Choroid plexus epithelial cell (primary cell): ENCODE measurements around the gene DPH6.
"Not testable (repeated sequence)": the region's sequence is repeated elsewhere in the genome, so short reads cannot be mapped to it uniquely, and the experiment has no call there.

Source experiments
- DNase-seq: peaks from one replicate; pipeline ENCODE4 v3.0.0-alpha.2; 2010; ENCODE audit warnings: low read depth
- H3K4me3 ChIP-seq: 2 replicates; pipeline ENCODE4 v1.5.1; 2011; ENCODE audit warnings: low read depth, mild to moderate bottlenecking, control low read depth, low read length, moderate library complexity
- CTCF ChIP-seq: conservative IDR thresholded peaks from 2 replicates; pipeline ENCODE4 v1.5.1; 2011; ENCODE audit warnings: low read depth, mild to moderate bottlenecking, control low read depth, inconsistent platforms, low read length, moderate library complexity

Gene DPH6

GRCh38 chr15:35362195-35362829 lies 183.7 kb downstream of the DPH6 start:
- no peak overlapping the region for H3K4me3 ChIP-seq
- no peak for TF ChIP-seq CTCF
- DNase-seq = peak; percentile 86

GRCh38 chr15:35358824-35359223 lies 187.1 kb downstream of the DPH6 start:
- no peak overlapping the region for H3K4me3 ChIP-seq
- DNase-seq = no peak
- TF ChIP-seq CTCF = no peak

- DNase-seq = no peak
- no peak for TF ChIP-seq CTCF
- H3K4me3 ChIP-seq = no peak overlapping the region
These were observed 194.9 kb downstream of the DPH6 start for GRCh38 chr15:35351059-35351458.

GRCh38 chr15:35349916-35350315 lies 196.0 kb downstream of the DPH6 start:
- DNase-seq = no peak
- TF ChIP-seq CTCF = no peak
- no peak overlapping the region for H3K4me3 ChIP-seq

GRCh38 chr15:35330916-35331315 lies 215.0 kb downstream of the DPH6 start:
- no peak for TF ChIP-seq CTCF
- H3K4me3 ChIP-seq = no peak overlapping the region
- DNase-seq = no peak

- TF ChIP-seq CTCF = no peak
- H3K4me3 ChIP-seq = no peak overlapping the region
- no peak for DNase-seq
These were observed 215.8 kb downstream of the DPH6 start for GRCh38 chr15:35330048-35330695.

GRCh38 chr15:35329521-35329961 lies 216.4 kb downstream of the DPH6 start:
- no peak for TF ChIP-seq CTCF
- DNase-seq = peak; percentile 88
- H3K4me3 ChIP-seq = no peak overlapping the region

GRCh38 chr15:35328836-35329235 lies 217.1 kb downstream of the DPH6 start:
- H3K4me3 ChIP-seq, DNase-seq: not testable (repeated sequence)
